Cerebellar nuclear complex (tissue), 1 donor: ENCODE data around the gene SLC6A19.

ENCODE experiments used
- DNase-seq, 2 experiments: peaks; one replicate each; lab custom pipeline; 2025; lab: John Stamatoyannopoulos, UW

Gene SLC6A19

DNA sequence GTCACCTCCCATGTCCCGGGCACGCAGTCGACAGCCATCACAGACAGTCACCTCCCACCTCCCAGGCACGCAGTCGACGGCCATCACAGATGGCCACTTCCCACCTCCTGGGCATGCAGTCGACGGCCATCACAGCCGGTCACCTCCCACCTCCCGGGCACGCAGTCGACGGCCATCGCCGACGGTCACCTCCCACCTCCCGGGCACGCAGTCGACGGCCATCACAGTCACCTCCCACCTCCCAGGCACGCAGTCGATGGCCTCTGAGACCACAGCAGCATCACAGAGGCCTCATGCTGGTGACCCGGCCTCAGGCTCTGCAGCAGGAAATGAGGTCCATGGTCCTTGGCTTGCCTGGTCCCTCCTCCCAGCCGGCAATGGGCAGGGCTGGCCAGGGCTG is 5.5 kb upstream of the SLC6A19 start:
- no peak for DNase-seq

DNA sequence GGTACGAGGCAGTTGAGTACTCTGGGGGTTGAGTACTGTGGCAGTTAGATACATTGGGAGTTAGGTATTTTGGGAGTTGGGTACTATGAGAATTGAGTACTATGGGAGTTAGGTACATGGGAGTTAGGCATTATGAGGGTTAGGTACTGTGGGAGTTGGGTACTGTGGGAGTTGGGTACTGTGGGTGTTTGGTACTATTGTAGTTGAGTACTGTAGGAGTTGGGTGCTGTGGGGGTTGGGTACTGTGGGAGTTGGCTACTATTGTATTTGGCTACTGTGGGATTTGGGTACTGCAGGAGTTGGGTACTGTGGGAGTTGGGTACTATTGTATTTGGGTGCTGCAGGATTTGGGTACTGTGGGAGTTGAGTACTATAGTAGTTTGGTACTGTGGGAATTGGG is 4.8 kb upstream of the SLC6A19 start:
- DNase-seq = no peak

DNA sequence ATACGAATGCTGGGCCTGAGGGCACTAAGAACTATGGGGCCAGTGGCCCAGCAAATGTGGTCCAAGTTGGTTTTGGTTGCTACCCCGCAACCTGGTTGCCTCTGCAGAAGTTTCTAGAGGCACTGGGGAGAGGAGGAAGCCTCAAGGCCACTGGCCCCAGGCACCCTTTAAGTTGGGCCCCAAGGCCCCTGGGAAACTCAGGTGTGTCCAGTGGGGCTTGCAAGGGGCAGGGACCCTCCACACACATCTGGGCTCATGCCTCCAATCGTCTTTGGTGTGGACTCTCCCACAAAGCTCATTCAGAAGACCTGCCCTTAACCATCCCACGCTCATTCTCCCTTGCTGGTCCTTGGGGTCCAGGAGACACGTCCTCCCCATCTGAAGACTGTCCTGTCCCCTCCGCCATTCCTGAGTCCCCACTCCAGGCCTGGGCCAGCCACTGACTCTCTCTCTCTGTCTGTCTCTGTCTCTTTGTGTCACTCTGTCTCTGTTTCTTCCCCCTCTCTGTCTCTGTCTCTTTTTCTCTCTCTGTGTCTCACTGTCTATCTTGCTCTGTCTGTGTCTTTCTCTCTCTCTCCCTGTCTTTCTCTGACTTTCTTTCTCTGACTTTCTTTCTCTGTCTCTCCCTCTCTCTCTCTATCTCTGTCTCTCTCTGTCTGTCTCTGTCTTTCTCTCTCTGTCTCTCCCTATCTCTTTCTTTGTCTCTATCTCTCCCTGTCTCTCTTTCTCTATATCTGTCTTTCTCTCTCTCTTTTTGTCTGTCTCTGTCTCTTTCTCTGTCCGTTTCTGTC is 3.3 kb upstream of the SLC6A19 start:
- no peak for DNase-seq

DNA sequence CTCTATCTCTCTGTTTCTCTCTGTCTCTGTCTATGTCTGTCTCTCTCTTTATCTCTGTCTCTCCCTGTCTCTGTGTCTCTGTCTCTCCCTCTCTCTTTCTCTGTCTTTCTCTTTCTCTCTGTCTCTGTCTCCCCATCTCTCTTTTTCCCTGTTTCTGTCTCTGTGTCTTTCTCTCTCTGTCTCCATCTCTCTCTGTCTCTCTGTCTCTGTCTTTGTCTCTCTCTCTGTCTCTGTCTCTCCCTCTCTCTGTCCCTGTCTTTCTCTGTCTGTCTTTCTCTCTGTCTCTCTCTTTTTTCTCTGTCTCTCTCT is 2.1 kb upstream of the SLC6A19 start:
- no peak for DNase-seq

DNA sequence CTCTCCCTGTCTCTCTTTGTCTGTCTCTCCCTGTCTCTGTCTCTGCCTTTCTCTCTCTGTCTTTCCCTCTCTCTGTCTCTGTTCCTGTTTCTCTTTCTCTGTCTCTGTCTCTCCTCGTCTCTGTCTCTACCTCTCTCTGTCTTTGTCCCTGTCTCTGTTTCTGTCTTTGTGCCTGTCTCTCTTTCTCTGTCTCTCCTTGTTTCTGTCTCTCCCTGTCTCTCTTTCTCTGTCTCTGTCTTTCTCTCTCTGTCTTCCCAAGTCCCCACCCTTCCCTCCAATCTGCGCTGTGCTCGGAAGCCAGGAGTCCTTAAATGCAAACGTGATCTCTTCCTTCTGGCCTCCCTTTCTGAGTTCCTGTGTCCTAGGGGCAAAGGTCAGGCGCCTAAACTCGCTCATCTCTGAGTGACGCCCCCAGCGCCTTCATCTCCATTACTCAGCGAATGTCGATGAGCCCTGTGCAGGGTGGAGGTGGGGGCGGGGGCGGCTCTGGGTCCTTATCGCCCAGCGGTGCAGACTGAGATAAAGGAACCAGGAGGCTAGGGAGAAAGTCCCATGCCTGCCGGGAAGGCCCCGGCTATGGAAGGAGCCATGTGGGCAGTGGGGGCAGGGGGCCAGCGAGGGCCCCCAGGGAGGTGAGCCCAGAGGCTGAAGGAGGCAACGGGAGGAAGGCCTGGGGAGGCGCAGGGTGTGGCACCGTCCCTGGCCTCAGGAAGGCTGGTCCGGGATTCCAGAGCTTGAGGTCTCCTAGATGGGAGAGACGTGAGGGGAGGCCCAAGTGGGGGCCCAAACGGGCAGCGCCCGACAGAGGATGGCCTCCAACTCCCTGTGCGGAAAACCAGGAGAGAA is 1.5 kb upstream of the SLC6A19 start:
- no peak for DNase-seq

DNA sequence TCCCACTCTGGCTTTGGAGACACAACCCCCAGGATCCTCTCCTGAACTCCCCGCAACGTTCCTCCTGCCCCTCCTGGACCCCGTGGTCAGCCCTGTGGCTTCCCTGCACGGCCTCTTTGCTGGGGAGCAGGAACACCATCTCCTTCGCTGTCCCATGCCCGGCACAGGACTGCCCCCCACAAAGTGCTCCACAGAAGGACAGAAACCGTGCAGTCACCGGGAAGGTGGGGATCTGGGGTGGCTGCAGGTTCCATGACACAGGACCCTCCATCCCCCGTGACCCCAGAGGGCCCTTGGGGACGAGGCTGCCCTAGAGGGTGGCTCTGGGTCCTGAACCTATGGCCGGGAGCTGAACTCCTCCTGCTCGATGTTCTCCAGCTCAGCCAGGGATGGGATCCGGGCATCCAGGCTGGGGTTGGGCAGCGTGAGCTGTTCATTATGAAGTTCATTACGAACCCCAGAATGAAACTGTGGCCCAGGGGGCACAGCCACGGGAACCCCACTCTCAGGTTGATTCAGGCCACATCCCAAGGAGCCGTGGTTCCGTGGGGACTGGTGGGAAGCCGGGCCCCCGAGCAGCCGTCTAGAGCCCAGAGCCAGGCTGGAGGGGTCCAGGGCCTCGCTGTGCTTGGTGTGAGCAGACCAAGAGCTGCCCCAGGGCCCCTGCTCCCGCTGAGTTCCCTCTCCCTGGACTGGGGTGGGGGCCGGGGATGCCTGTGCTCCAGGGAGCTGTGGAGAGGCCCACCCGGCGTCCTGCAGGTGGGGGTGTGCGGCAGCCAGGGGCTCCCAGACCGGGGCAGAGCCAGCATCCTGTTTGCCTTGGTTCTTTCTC is 684 bp upstream of the SLC6A19 start:
- no peak for DNase-seq

DNA sequence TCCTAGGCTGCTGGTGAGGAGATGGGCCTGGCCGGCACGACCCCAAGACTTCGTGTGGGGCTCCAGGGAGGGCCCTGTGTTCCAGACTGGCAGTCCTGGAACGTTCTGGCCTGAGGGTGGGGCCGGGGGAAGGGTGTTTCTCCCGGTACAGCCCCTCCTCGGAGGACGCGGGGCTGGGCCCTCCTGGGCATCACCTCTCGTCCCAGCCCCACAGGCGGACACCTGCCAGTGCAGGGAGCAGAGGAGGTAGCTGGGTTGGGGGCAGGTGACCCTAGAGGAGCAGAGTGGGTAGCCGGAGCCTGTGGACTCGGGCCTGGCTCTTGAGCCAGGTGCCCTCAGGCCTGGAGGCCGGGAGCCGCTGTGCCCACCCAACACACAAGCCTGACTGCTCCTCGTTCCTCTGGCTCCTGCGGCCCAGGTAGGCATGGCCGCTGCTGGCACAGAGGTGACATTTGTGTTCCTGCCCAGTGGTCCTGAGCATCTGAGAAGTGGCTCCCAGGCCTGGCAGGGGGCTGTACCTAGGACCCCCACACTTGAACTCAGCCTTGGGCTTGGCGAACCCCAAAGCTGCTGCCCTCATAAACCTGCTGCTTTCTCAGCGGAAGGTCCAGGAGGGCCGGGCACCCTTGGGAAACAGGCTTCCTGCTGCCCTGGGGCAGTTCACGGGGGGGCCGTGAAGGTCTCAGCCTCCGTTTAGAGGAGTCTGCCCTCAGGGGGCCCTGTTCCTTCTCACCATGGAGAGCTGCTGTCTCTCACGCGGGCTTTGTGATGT is 817 bp downstream of the SLC6A19 start:
- no peak for DNase-seq

DNA sequence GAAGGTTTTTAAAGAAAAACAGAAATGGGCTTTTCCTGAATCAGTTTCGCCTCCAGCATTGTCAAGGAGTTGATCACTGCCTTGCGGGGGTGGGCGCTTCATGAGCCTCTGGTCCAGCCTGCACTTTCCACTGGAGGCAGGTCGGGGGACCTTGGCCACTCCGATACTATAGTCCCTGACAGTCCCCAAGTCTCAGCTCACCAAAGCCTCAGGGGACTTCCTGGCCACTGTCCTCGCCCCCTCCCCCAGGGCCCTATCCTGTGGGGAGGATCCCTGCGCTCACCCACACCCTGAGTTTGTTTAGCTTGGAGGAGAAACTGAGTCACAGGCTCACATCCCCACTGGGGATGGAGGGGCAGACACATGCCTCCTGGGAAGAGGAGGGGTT is 1.4 kb downstream of the SLC6A19 start:
- DNase-seq = no peak

DNA sequence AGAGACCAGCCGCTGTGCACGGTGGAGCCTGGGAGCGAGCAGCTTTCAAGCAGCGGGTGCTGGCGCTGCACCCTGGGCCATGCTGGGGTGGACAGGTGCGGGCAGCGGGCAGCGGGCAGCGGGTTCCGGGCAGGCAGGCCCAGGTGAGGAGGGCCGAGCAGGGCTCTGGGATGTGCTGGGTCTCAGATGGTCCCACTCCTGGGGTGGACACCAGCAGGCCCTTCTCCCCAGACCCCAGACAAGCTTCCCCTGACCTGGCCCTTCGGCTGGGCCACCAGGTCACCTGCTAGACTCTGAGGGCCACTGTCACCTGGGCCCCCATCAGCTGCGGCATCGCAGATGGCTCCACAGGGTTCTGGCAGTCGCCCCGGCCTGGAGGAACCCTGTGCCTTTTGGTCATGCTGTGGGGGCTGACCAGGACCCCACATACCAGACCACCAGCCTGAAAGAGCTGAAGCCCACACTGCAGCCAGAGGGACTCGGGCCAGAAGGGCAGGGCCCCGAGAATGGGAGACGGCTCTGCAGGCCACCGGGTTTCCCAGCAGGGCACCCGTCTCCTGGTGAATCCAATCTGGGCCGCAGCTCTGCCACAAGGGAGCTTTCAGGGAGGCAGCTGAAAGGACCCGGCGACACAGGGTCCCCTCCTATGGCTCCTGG is 2.0 kb downstream of the SLC6A19 start:
- DNase-seq = no peak

DNA sequence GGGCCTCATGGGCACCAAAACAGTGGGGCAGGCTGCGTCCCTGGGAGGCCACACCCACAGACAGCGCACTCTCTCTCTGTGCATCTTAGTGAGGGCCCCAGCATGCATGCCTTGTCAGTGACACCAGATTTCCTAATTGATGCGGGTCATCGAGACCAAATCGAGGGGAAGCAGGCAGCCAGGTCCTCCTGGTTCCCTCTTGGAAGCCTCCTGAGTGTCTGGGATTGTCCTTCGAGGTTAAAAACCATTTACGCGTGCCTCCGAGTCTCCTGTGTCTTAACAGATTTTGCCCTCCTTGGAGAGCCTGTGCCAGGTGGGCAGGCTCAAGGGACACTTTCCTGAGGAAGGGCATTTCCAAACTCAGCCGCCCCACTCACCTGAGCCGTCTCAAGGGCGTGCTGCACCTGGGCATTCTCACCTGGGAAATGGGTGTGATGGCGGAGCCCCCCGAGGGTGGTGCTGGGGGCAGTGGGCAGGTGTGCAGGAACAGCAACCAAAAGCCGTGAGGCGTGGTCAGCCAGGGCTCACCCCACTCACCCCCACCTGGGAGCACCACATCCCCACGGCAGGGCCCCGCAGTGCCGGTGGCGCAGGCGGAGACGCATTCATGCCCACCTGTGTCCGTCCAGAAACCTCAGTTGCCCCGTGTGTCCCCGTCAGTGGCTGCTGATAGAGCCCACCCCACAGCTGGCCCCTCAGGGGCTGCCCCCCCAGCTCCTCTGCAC is 2.7 kb downstream of the SLC6A19 start:
- DNase-seq = no peak

DNA sequence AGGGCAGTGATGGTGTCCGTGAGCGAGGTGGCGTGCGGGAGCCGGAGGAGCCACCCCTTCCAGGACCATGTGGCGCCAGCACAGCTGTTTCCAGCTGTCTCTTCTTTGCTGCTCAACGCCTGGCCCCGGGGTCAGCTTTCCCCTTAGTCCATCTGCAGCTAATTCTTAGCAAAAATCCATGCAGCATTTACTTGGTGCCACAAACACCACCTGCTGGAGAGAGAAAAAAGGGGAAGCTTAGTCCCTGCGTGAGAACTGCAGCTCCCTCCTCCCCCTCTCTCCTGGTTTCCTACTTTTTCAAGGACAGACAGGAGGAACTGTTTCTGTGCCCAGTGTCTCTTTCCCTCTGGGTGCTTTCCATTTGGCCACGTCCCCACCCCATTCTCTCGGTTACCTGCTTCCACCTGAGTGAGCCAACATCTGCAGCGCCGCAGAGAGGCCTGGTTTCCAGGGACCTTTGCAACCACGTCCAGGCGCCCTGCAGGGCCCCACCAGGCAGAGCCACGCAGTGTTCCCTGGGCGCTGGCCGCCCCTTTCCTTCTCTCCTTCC is 3.4 kb downstream of the SLC6A19 start:
- DNase-seq = no peak

DNA sequence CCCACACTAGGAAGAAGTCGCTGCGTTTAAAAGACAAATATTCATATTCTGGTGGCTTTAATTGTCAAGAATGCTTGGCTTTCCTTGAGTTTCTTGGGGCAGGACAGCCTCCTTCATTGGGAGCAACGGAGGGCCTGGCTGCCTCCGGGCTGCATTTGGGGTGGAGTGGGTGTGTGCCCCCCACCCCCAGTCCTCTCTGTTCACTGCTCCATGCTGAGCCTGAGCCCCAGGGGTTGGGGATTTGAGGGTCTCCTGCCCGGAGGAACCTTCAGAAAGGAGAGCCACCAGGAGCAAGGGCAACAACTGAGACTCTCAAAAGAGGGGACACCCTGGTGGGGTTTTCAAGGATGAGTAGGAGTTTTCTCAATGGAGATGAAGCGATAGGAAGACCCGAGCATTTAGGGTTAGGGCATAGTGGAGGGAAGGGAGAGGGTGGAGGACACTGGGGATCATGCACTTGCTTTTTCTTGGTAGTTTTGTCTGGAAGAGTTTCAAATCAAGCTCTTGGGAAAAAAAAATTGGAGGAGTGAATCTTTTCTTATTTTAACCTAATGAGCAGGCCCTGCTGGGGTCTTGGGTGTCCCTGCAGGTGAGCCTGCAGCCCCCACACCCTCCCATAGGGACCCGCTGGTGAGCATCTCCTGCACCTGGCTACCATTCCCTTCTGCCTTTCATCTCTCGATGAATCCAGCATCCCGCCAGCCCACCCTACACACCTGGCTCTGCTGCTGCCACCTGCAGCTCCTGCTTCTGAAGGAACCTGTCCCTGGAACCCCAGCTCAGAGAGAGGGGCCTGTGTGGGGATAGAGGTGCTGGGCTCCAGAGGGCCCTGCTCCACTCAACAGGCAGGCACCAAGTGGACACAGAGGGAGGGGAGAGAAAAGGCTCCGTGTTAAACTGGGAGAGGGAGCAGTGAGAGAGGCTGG is 4.1 kb downstream of the SLC6A19 start:
- no peak for DNase-seq

DNA sequence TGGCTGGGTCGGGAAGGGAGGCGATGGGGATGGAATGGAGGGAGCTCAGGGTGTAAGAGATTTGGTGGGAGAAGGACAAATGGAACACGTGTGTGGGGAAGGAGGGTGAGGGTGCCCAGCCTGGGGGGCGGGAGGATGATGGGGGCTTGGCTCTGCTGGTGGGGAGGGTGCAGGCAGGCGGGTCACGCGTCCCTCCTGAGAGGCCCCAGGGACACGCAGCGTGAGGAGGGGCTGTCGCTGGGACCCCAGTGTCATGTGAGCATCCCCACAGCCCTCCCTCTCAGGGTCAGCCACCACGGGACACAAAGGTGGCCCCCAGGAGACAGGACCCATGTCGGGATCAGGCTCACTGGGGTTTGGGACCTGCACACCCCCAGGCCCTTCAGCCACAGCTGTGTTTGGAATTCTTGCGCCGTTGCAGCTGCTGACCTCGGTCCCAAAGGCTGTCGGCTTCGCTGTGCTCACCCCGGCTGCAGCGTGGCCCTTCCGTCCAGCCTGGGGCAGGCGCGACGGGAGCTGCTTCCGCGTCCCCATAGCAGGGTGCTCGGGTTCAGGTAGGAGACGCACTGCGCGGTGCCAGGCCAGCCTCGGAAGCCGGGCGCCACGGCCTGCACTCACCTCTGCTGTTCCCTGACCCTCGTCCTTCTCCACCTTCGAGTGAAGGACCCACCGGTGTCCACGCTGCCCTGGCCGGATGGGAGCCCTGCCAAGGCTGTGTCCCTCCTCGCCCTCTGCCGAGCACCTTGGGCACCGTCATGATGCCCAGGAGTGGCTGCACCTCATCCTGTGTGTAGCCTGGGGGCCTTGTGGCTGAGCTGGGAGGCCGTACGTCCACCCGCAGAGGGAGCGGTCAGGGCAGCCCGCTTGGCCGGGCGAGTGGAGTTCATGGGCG is 5.4 kb downstream of the SLC6A19 start:
- DNase-seq = no peak

DNA sequence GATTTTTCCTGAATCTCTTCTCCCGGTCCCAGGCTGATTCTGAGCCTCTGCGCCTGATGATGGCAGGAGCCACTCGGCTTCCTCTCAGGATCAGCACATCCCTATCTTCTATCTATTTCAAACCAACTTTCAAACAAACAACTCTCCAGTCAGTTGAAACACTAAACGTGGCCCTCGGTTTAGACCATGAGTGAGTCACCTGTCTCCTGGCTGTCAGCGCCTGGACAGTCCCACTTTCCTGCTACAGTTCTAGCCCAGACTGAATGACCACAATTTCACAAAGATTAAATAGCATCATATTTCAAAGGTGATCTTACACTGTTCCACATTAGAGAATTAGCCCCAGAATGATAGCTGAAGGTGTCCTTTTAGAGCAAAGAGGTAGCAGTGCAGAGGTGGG is 6.2 kb downstream of the SLC6A19 start:
- no peak for DNase-seq

DNA sequence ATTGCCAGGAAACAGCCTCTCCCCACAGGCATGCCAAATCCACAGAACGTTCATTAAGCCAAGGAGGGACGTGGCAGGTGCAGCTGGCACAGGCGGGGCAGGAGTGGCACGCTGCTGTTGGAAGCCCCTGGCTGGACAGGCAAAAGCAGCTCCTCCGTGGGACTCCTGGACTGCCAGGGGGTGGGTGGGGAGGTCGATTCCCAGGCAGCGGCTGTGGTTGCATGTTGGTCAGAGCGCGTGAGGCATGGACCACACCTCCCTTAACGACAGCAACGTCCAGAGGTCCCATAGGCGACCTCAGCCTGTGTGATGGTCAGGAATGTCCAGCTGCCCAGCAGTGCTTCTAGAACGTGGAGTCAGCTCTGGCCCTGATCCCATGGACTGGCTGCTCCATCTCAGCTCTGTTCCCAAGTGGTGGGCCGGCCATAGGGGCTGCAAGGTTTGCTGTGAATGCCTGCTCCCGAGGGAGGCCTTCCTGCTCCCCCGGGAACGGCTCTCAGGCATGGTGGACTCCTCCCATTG is 6.9 kb downstream of the SLC6A19 start:
- DNase-seq = no peak

DNA sequence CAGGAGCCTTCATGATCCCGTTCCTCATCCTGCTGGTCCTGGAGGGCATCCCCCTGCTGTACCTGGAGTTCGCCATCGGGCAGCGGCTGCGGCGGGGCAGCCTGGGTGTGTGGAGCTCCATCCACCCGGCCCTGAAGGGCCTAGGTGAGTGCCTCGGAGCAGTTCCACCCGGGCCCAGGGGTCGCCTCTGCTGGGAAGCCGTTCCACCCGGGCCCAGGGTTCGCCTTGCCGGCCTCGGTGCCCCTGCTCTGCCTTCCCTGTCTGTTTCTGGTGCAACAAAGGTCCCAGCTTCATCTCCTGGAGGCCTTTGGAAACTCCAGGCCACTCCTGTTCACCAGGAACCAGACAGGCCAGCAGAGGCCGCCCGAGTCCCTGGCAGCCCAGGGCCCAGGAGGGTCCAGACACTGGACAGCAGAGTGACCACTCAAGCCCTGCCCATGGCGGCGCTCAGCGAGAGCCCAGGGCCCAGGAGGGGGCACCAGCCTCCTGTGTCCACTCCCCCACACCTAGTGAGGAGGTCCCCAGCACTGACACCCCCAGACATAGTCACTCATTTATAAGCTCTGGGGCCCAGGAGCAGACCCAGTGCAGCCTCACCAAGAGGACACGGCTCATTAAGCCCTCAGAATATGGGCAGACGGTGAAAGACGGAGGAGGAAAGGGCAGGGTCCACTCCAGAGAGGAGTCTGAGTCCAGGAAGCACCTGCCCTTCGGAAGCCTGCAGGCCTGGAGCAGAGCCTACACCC is 7.5 kb downstream of the SLC6A19 start:
- no peak for DNase-seq

DNA sequence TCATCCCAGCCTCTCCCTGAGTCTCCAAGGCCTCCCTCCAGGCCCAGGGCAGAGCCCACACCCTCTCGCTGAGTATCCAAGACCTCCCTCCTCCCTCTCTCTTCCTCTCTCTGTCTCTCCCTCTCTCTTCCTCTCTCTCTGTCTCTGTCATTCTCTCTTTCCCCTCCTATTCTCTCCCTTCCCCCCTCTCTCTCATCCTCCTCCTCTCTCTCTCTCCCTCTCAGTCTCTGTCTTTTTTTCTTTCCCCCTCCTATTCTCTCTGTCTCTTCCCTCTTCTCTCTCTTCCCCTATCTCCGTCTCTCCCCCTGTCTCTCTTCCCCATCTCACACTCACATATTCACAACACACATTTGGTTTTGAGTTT is 8.1 kb downstream of the SLC6A19 start:
- no peak for DNase-seq
